ENCODE data around the gene INSC. TPM values are rescaled to one million over a fixed set of nuclear protein-coding genes. Genes with fewer than 3 reads are reported as not detected.

INSC gene
- total and polyA plus RNA-seq, 2 experiments from 2014 or later: 0.10 TPM; not detected in 1

- Histone ChIP-seq H3K27ac (no peak overlapping the region), H3K4me3 (no peak overlapping the region), H3K36me3 (replicated peaks; ENCODE audit: insufficient read depth, low read depth) (no peaks in the 10 kb centered on the region), H2AFZ (no peak overlapping the region), H3K9me2 (replicated peaks; ENCODE audit: insufficient read depth) (no peaks in the 10 kb centered on the region), H3K27me3 (no peaks in the 10 kb centered on the region), H3K4me1 (ENCODE audit: insufficient read depth) (no peaks in the 10 kb centered on the region), H3K4me2 (no peak overlapping the region), H3K79me2 (no peaks in the 10 kb centered on the region), H4K20me1 (ENCODE audit: insufficient read depth, poor library complexity, severe bottlenecking) (no peaks in the 10 kb centered on the region), H3K9me3 (ENCODE audit: low read depth) (no peaks in the 10 kb centered on the region)
- WGBS (ENCODE audit: low lambda C conversion rate, missing lambda C conversion rate): 85% methylated on average over 1 of the region's 1 CpG
- TF ChIP-seq CTCF (IDR thresholded peaks at IDR 0.05; ENCODE audit: poor library complexity) (no peak), EZH2 (IDR thresholded peaks at IDR 0.05; ENCODE audit: borderline replicate concordance) (no peak), EZH2phosphoT487 (IDR thresholded peaks at IDR 0.05; ENCODE audit: low read depth, severe bottlenecking, unreplicated experiment) (no peak)
- no peak for DNase-seq (ENCODE audit: low spot score)
These were observed 35.8 kb downstream of the INSC start for GRCh38 chr11:15150507-15150906.

GRCh38 chr11:15153231-15153630 lies 38.5 kb downstream of the INSC start:
- no peak overlapping the region for H3K4me2 ChIP-seq
- no peaks in the 10 kb centered on the region for H3K36me3 ChIP-seq (replicated peaks; ENCODE audit: insufficient read depth, low read depth)
- no peak overlapping the region for H2AFZ ChIP-seq
- no peaks in the 10 kb centered on the region for H3K79me2 ChIP-seq
- H3K27me3 ChIP-seq: no peaks in the 10 kb centered on the region
- H3K4me3 ChIP-seq: no peak overlapping the region
- peaks cover 7% of the 10 kb centered on the region for H3K4me1 ChIP-seq (ENCODE audit: insufficient read depth)
- no peaks in the 10 kb centered on the region for H3K9me2 ChIP-seq (replicated peaks; ENCODE audit: insufficient read depth)
- TF ChIP-seq EZH2phosphoT487 (IDR thresholded peaks at IDR 0.05; ENCODE audit: low read depth, severe bottlenecking, unreplicated experiment) (no peak), EZH2 (IDR thresholded peaks at IDR 0.05; ENCODE audit: borderline replicate concordance) (no peak), CTCF (IDR thresholded peaks at IDR 0.05; ENCODE audit: poor library complexity) (no peak)
- H4K20me1 ChIP-seq (ENCODE audit: insufficient read depth, poor library complexity, severe bottlenecking): no peaks in the 10 kb centered on the region
- DNase-seq (ENCODE audit: low spot score): no peak
- no peaks in the 10 kb centered on the region for H3K9me3 ChIP-seq (ENCODE audit: low read depth)
- no peak overlapping the region for H3K27ac ChIP-seq

- Histone ChIP-seq H3K27ac (no peak overlapping the region), H4K20me1 (ENCODE audit: insufficient read depth, poor library complexity, severe bottlenecking) (no peaks in the 10 kb centered on the region), H3K79me2 (no peaks in the 10 kb centered on the region), H3K27me3 (no peaks in the 10 kb centered on the region), H3K4me1 (ENCODE audit: insufficient read depth) (peaks cover 11% of the 10 kb centered on the region), H3K4me2 (no peak overlapping the region), H3K36me3 (replicated peaks; ENCODE audit: insufficient read depth, low read depth) (no peaks in the 10 kb centered on the region), H3K9me3 (ENCODE audit: low read depth) (no peaks in the 10 kb centered on the region), H2AFZ (no peak overlapping the region), H3K4me3 (no peak overlapping the region), H3K9me2 (replicated peaks; ENCODE audit: insufficient read depth) (no peaks in the 10 kb centered on the region)
- no peak for DNase-seq (ENCODE audit: low spot score)
- TF ChIP-seq CTCF (IDR thresholded peaks at IDR 0.05; ENCODE audit: poor library complexity) (no peak), EZH2 (IDR thresholded peaks at IDR 0.05; ENCODE audit: borderline replicate concordance) (no peak), EZH2phosphoT487 (IDR thresholded peaks at IDR 0.05; ENCODE audit: low read depth, severe bottlenecking, unreplicated experiment) (no peak)
- WGBS (ENCODE audit: low lambda C conversion rate, missing lambda C conversion rate): 81% methylated on average over 3 of the region's 3 CpGs
These were observed 42.5 kb downstream of the INSC start for GRCh38 chr11:15157181-15157580.

- Histone ChIP-seq H3K9me3 (ENCODE audit: low read depth) (no peaks in the 10 kb centered on the region), H3K4me2 (no peak overlapping the region), H3K4me1 (ENCODE audit: insufficient read depth) (peaks cover 11% of the 10 kb centered on the region), H3K27ac (peak overlapping the region; percentile 65), H3K9me2 (replicated peaks; ENCODE audit: insufficient read depth) (no peaks in the 10 kb centered on the region), H3K36me3 (replicated peaks; ENCODE audit: insufficient read depth, low read depth) (no peaks in the 10 kb centered on the region), H3K4me3 (no peak overlapping the region), H4K20me1 (ENCODE audit: insufficient read depth, poor library complexity, severe bottlenecking) (no peaks in the 10 kb centered on the region), H2AFZ (no peak overlapping the region), H3K27me3 (no peaks in the 10 kb centered on the region), H3K79me2 (no peaks in the 10 kb centered on the region)
- no peak for DNase-seq (ENCODE audit: low spot score)
- TF ChIP-seq EZH2 (IDR thresholded peaks at IDR 0.05; ENCODE audit: borderline replicate concordance) (no peak), CTCF (IDR thresholded peaks at IDR 0.05; ENCODE audit: poor library complexity) (no peak), EZH2phosphoT487 (IDR thresholded peaks at IDR 0.05; ENCODE audit: low read depth, severe bottlenecking, unreplicated experiment) (no peak)
- WGBS (ENCODE audit: low lambda C conversion rate, missing lambda C conversion rate): 86% methylated on average over 6 of the region's 6 CpGs
These were observed 42.9 kb downstream of the INSC start for GRCh38 chr11:15157606-15158137.
